Neural cell (in vitro differentiated cells): ENCODE measurements around the gene PKDCC. TPM values are rescaled to one million over a fixed set of nuclear protein-coding genes. Genes with fewer than 3 reads are reported as not detected.
"Not testable (repeated sequence)": the region's sequence is repeated elsewhere in the genome, so short reads cannot be mapped to it uniquely, and the experiment has no call there.

Experiments
- H2AFZ ChIP-seq: fragments of 200-600, 300-800 bp; sonication (generic), shearing (Covaris generic); 2 replicates; pipeline ENCODE4 v1.6.0; 2014; ENCODE audit warnings: low read depth, mild to moderate bottlenecking, antibody characterized with exemption, low read length, moderate library complexity
- H3F3A ChIP-seq: fragments of 200-600 bp; shearing (Covaris generic); 2 replicates; pipeline ENCODE4 v1.6.1; 2016; ENCODE audit warnings: mild to moderate bottlenecking, moderate library complexity, mixed read lengths, antibody characterized with exemption, low read length; ENCODE audit not compliant: insufficient read depth, poor library complexity, severe bottlenecking
- H3K27ac ChIP-seq: fragments of 200-600, 300-800 bp; sonication (generic), shearing (Covaris generic); 2 replicates; pipeline ENCODE4 v1.5.1; 2014; ENCODE audit warnings: mild to moderate bottlenecking, low read length, moderate library complexity
- H3K27me3 ChIP-seq: fragments of 300-800, 200-600 bp; sonication (generic), shearing (Covaris generic); 2 replicates; pipeline ENCODE4 v1.6.0; 2014; ENCODE audit warnings: mild to moderate bottlenecking, low read depth, low read length, moderate library complexity; ENCODE audit not compliant: insufficient read depth
- H3K36me3 ChIP-seq: fragments of 300-800, 200-600 bp; sonication (generic), shearing (Covaris generic); 2 replicates; pipeline ENCODE4 v1.5.1; 2014; ENCODE audit warnings: mild to moderate bottlenecking, antibody characterized with exemption, low read length, moderate library complexity; ENCODE audit not compliant: insufficient read depth
- H3K4me2 ChIP-seq: fragments of 300-800, 200-600 bp; sonication (generic), shearing (Covaris generic); 2 replicates; pipeline ENCODE4 v1.6.0; 2014; ENCODE audit warnings: mild to moderate bottlenecking, low read length
- H3K4me3 ChIP-seq: fragments of 300-800, 200-600 bp; sonication (generic), shearing (Covaris generic); 2 replicates; pipeline ENCODE4 v1.5.1; 2014; ENCODE audit warnings: mild to moderate bottlenecking, low read length, moderate library complexity
- H3K79me2 ChIP-seq: fragments of 200-600 bp; shearing (Covaris generic); replicated peaks from 2 replicates; pipeline ENCODE4 v1.6.0; 2014; ENCODE audit warnings: mild to moderate bottlenecking, low read length, moderate library complexity; ENCODE audit not compliant: insufficient read depth
- H3K9ac ChIP-seq: fragments of 300-800, 200-600 bp; sonication (generic), shearing (Covaris generic); 2 replicates; pipeline ENCODE4 v1.6.1; 2016; ENCODE audit warnings: mild to moderate bottlenecking, low read length, mixed read lengths
- H3K9me2 ChIP-seq: fragments of 200-600 bp; shearing (Covaris generic); 2 replicates; pipeline ENCODE4 v1.6.1; 2016; ENCODE audit warnings: mild to moderate bottlenecking, low read length, mixed read lengths; ENCODE audit not compliant: insufficient read depth
- H3K9me3 ChIP-seq: fragments of 200-600, 300-800 bp; sonication (generic), shearing (Covaris generic); 2 replicates; pipeline ENCODE4 v1.6.1; 2016; ENCODE audit warnings: mild to moderate bottlenecking, mixed run types, low read length, moderate library complexity, mixed read lengths
- H4K20me1 ChIP-seq: fragments of 200-600 bp; shearing (Covaris generic); 2 replicates; pipeline ENCODE4 v1.6.1; 2016; ENCODE audit warnings: mild to moderate bottlenecking, mixed run types; ENCODE audit not compliant: insufficient read depth
- CTCF ChIP-seq: fragments of 450-650 bp; IDR thresholded peaks from 2 replicates; pipeline ENCODE4 v1.5.1; 2014; ENCODE audit warnings: antibody characterized with exemption, mild to moderate bottlenecking, moderate library complexity; ENCODE audit not compliant: poor library complexity, severe bottlenecking
- EP300 ChIP-seq: fragments of 450-650 bp; conservative IDR thresholded peaks from 2 replicates; pipeline ENCODE4 v1.6.1; 2014; ENCODE audit warnings: antibody characterized with exemption, mild to moderate bottlenecking, moderate library complexity; ENCODE audit not compliant: poor library complexity, severe bottlenecking
- EZH2 ChIP-seq: fragments of 200-600, 300-800 bp; shearing (Covaris generic), sonication (generic); IDR thresholded peaks from 2 replicates; pipeline ENCODE4 v1.6.1; 2014; ENCODE audit warnings: antibody characterized with exemption, low read length, borderline replicate concordance, mild to moderate bottlenecking; ENCODE audit not compliant: insufficient read depth, poor library complexity, severe bottlenecking
- MXI1 ChIP-seq: fragments of 450-650 bp; conservative IDR thresholded peaks from 2 replicates; pipeline ENCODE4 v1.6.1; 2014; ENCODE audit warnings: antibody characterized with exemption, mild to moderate bottlenecking; ENCODE audit not compliant: poor library complexity, severe bottlenecking
- POLR2AphosphoS5 ChIP-seq: IDR thresholded peaks from 2 replicates; pipeline ENCODE4 v1.6.1; 2012
- RAD21 ChIP-seq: fragments of 450-650 bp; conservative IDR thresholded peaks from 2 replicates; pipeline ENCODE4 v1.6.1; 2014; ENCODE audit warnings: antibody characterized with exemption, mild to moderate bottlenecking, moderate library complexity
- REST ChIP-seq: IDR thresholded peaks from 2 replicates; pipeline ENCODE4 v1.6.1; 2012; ENCODE audit warnings: borderline replicate concordance
- SMC3 ChIP-seq: fragments of 450-650 bp; conservative IDR thresholded peaks from 2 replicates; pipeline ENCODE4 v1.6.1; 2014; ENCODE audit warnings: antibody characterized with exemption, mild to moderate bottlenecking, moderate library complexity; ENCODE audit not compliant: poor library complexity
- TAF1 ChIP-seq: IDR thresholded peaks from 2 replicates; pipeline ENCODE4 v1.6.1; 2012; ENCODE audit warnings: low read depth
- polyA plus RNA-seq: library from polyadenylated mRNA; depleted of rRNA; stranded (reverse); fragments of >200 nt; gene quantifications from 2 replicates; pipeline ENCODE4 v1.2.3, GENCODE V29; 2014

Gene PKDCC
- polyA plus RNA-seq, 1 donor from 2014 or later, result 37.4 TPM

- TF ChIP-seq RAD21 (no peak), REST (no peak), TAF1 (no peak), EZH2 (no peak), MXI1 (no peak), CTCF (no peak), POLR2AphosphoS5 (no peak), SMC3 (no peak), EP300 (no peak)
- Histone ChIP-seq H2AFZ (no peak overlapping the region), H3F3A (no peaks in the 10 kb centered on the region), H3K36me3 (no peaks in the 10 kb centered on the region), H3K4me3 (no peak overlapping the region), H4K20me1 (no peaks in the 10 kb centered on the region), H3K27ac (no peak overlapping the region), H3K4me2 (no peak overlapping the region), H3K9me3 (no peaks in the 10 kb centered on the region), H3K27me3 (no peaks in the 10 kb centered on the region), H3K79me2 (no peaks in the 10 kb centered on the region), H3K9ac (no peak overlapping the region), H3K9me2 (no peaks in the 10 kb centered on the region)
Observed at GRCh38 chr2:42032224-42032620, 15.6 kb upstream of the PKDCC start.

- no peak overlapping the region for H3K27ac ChIP-seq
- no peaks in the 10 kb centered on the region for H3K9me3 ChIP-seq
- H3F3A ChIP-seq, result no peaks in the 10 kb centered on the region
- TF ChIP-seq SMC3, result no peak
- TF ChIP-seq POLR2AphosphoS5, result no peak
- TF ChIP-seq TAF1, result no peak
- TF ChIP-seq MXI1, result no peak
- no peak for TF ChIP-seq EP300
- TF ChIP-seq RAD21, result no peak
- no peak for TF ChIP-seq CTCF
- TF ChIP-seq REST, result no peak
- no peak for TF ChIP-seq EZH2
- no peaks in the 10 kb centered on the region for H4K20me1 ChIP-seq
- no peaks in the 10 kb centered on the region for H3K36me3 ChIP-seq
- no peaks in the 10 kb centered on the region for H3K79me2 ChIP-seq
- no peak overlapping the region for H3K4me3 ChIP-seq
- H3K4me2 ChIP-seq, result no peak overlapping the region
- H3K27me3 ChIP-seq, result no peaks in the 10 kb centered on the region
- H3K9me2 ChIP-seq, result no peaks in the 10 kb centered on the region
- no peak overlapping the region for H3K9ac ChIP-seq
- no peak overlapping the region for H2AFZ ChIP-seq
Observed at GRCh38 chr2:42032745-42033144, 15.1 kb upstream of the PKDCC start.

DNA sequence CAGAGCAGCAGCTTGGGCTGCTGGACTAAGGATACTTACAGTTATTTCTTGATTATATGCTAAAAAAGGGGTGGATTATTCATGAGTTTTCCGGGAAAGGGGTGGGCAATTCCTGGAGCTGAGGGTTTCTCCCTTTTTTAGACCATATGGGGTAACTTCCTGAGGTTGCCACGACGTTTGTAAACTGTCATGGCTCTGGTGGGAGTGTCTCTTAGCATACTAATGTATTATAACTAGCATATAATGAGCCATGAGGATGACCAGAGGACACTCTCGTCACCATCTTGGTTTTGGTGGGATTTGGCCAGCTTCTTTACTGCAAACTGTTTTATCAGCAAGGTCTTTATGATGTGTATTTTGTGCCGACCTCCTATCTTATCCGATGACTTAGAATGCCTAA lies 13.7 kb upstream of the PKDCC start:
- H3K36me3 ChIP-seq, H3K9ac ChIP-seq, H3F3A ChIP-seq, H3K27ac ChIP-seq, H4K20me1 ChIP-seq, H3K9me3 ChIP-seq, H3K27me3 ChIP-seq, H3K4me2 ChIP-seq, H3K79me2 ChIP-seq, H2AFZ ChIP-seq, H3K4me3 ChIP-seq, H3K9me2 ChIP-seq: not testable (repeated sequence)
